WTC11 (cell line): ENCODE data around the gene GRK1. TPM values are rescaled to one million over a fixed set of nuclear protein-coding genes. Genes with fewer than 3 reads are reported as not detected.

ENCODE experiments used
- ATAC-seq: fragments of 200-7000 bp; cut with Tn5 transposase; 2 replicates; pipeline ENCODE4 v1.10.0; 2021; ENCODE audit warnings: mild to moderate bottlenecking, moderate library complexity
- CTCF ChIA-PET: fragments of 300-600 bp; sonication (Branson Sonifier 250); formaldehyde crosslinking; loops from one replicate; lab custom pipeline; 2021; ENCODE audit warnings: antibody characterized with exemption; lab: Charles Lee
- POLR2A ChIA-PET: fragments of 350-600 bp; sonication (Branson Sonifier 250); formaldehyde crosslinking; loops from one replicate; lab custom pipeline; 2021; ENCODE audit warnings: antibody characterized with exemption; lab: Charles Lee
- DNase-seq: peaks from one replicate; pipeline ENCODE4 v3.0.0; 2021; ENCODE audit warnings: low spot score
- H3K27ac Mint-ChIP-seq: 2 replicates; pipeline ENCODE4 v1.8.0; 2021; ENCODE audit warnings: mixed read lengths
- H3K27me3 Mint-ChIP-seq: 2 replicates; pipeline ENCODE4 v1.8.0; 2021; ENCODE audit warnings: low read depth, mild to moderate bottlenecking, moderate library complexity, mixed read lengths
- H3K36me3 Mint-ChIP-seq: 2 replicates; pipeline ENCODE4 v1.8.0; 2021; ENCODE audit warnings: mixed read lengths
- H3K4me1 Mint-ChIP-seq: 2 replicates; pipeline ENCODE4 v1.8.0; 2022; ENCODE audit warnings: mixed read lengths
- H3K4me3 Mint-ChIP-seq: 2 replicates; pipeline ENCODE4 v1.8.0; 2021; ENCODE audit warnings: mild to moderate bottlenecking, moderate library complexity, mixed read lengths
- H3K9me3 Mint-ChIP-seq: 2 replicates; pipeline ENCODE4 v1.8.0; 2021; ENCODE audit warnings: mixed read lengths
- ATF6 ChIP-seq: sonication (generic); formaldehyde crosslinking; IDR thresholded peaks from 2 replicates; pipeline ENCODE4 v1.8.1; 2023; ENCODE audit warnings: mild to moderate bottlenecking, missing genetic modification reagents
- E2F4 ChIP-seq: sonication (generic); formaldehyde crosslinking; IDR thresholded peaks from 2 replicates; pipeline ENCODE4 v1.8.1; 2022; ENCODE audit warnings: low read depth, mild to moderate bottlenecking, moderate library complexity, missing genetic modification reagents, borderline replicate concordance
- ETV6 ChIP-seq: sonication (generic); formaldehyde crosslinking; IDR thresholded peaks from 2 replicates; pipeline ENCODE4 v1.8.1; 2022; ENCODE audit warnings: mild to moderate bottlenecking, missing genetic modification reagents
- HMGA2 ChIP-seq: fragments of 250-450 bp; sonication (Bioruptor Pico); IDR thresholded peaks from 2 replicates; pipeline ENCODE4 v1.4.0; 2021; ENCODE audit warnings: mild to moderate bottlenecking, moderate library complexity
- MXD4 ChIP-seq: fragments of 250-450 bp; sonication (Bioruptor Pico); IDR thresholded peaks from 2 replicates; pipeline ENCODE4 v1.8.0; 2021; ENCODE audit warnings: mild to moderate bottlenecking, moderate library complexity, borderline replicate concordance
- NFYB ChIP-seq: sonication (generic); formaldehyde crosslinking; conservative IDR thresholded peaks from 2 replicates; pipeline ENCODE4 v1.8.0; 2022; ENCODE audit warnings: low read depth, missing genetic modification reagents
- NR2C2 ChIP-seq: sonication (generic); formaldehyde crosslinking; IDR thresholded peaks from 2 replicates; pipeline ENCODE4 v1.8.0; 2022; ENCODE audit warnings: mild to moderate bottlenecking, missing genetic modification reagents
- NR3C1 ChIP-seq: sonication (generic); formaldehyde crosslinking; conservative IDR thresholded peaks from 2 replicates; pipeline ENCODE4 v1.8.1; 2023; ENCODE audit warnings: low read depth, mild to moderate bottlenecking, missing genetic modification reagents
- OVOL2 ChIP-seq: fragments of 250-450 bp; sonication (Bioruptor Pico); IDR thresholded peaks from 2 replicates; pipeline ENCODE4 v1.9.0; 2021; ENCODE audit warnings: mild to moderate bottlenecking, borderline replicate concordance
- RELA ChIP-seq: sonication (generic); formaldehyde crosslinking; IDR thresholded peaks from 2 replicates; pipeline ENCODE4 v1.8.1; 2022; ENCODE audit warnings: missing genetic modification reagents, mild to moderate bottlenecking, borderline replicate concordance
- SMAD3 ChIP-seq: sonication (generic); formaldehyde crosslinking; IDR thresholded peaks from 2 replicates; pipeline ENCODE4 v1.8.0; 2022; ENCODE audit warnings: missing genetic modification reagents, mild to moderate bottlenecking, borderline replicate concordance
- TEAD4 ChIP-seq: sonication (generic); formaldehyde crosslinking; IDR thresholded peaks from 2 replicates; pipeline ENCODE4 v1.8.0; 2022; ENCODE audit warnings: mild to moderate bottlenecking, missing genetic modification reagents
- ZBTB21 ChIP-seq: sonication (generic); formaldehyde crosslinking; IDR thresholded peaks from 2 replicates; pipeline ENCODE4 v1.8.1; 2023; ENCODE audit warnings: mild to moderate bottlenecking, missing genetic modification reagents, borderline replicate concordance
- ZNF121 ChIP-seq: sonication (generic); formaldehyde crosslinking; IDR thresholded peaks from 2 replicates; pipeline ENCODE4 v1.8.0; 2023; ENCODE audit warnings: missing genetic modification reagents
- ZNF263 ChIP-seq: sonication (generic); formaldehyde crosslinking; IDR thresholded peaks from 2 replicates; pipeline ENCODE4 v1.8.1; 2022; ENCODE audit warnings: low read depth, mild to moderate bottlenecking, moderate library complexity, missing genetic modification reagents
- ZSCAN18 ChIP-seq: fragments of 250-450 bp; sonication (Bioruptor Pico); IDR thresholded peaks from 2 replicates; pipeline ENCODE4 v2.1.2; 2022; ENCODE audit warnings: mild to moderate bottlenecking, moderate library complexity
- total RNA-seq: library from RNA; stranded (reverse); gene quantifications from 3 replicates; pipeline ENCODE4 v1.2.3, GENCODE V29; 2021
- TF ChIP-seq, protein P1 (sequence below): sonication (generic); formaldehyde crosslinking; IDR thresholded peaks from 2 replicates; pipeline ENCODE4 v1.8.1; 2022; ENCODE audit warnings: low read depth, missing genetic modification reagents, borderline replicate concordance
- TF ChIP-seq, protein P2 (sequence below): fragments of 250-450 bp; sonication (Bioruptor Pico); IDR thresholded peaks from 2 replicates; pipeline ENCODE4 v1.8.0; 2021; ENCODE audit warnings: mild to moderate bottlenecking
- TF ChIP-seq, protein P3 (sequence below): sonication (generic); formaldehyde crosslinking; IDR thresholded peaks from 2 replicates; pipeline ENCODE4 v1.8.1; 2023; ENCODE audit warnings: mild to moderate bottlenecking, missing genetic modification reagents, moderate library complexity
- TF ChIP-seq, protein P4 (sequence below): sonication (generic); formaldehyde crosslinking; IDR thresholded peaks from 2 replicates; pipeline ENCODE4 v1.8.1; 2022; ENCODE audit warnings: mild to moderate bottlenecking, moderate library complexity, missing genetic modification reagents

Gene GRK1
- total RNA-seq, 1 experiment from 2014 or later = 0.17 TPM

GRCh38 chr13:113763961-113764792 lies 97.2 kb downstream of the GRK1 start:
- ChIA-PET CTCF (no interaction called here), POLR2A (no interaction called here)
- no peak overlapping the region for H3K4me3 Mint-ChIP-seq
- H3K27me3 Mint-ChIP-seq = peaks cover 25% of the 10 kb centered on the region
- no peak overlapping the region for H3K27ac Mint-ChIP-seq
- H3K4me1 Mint-ChIP-seq = peaks cover 24% of the 10 kb centered on the region
- no peak for DNase-seq
- no peaks in the 10 kb centered on the region for H3K9me3 Mint-ChIP-seq
- TF ChIP-seq ZBTB21 (no peak), SMAD3 (CRISPR knock-in tag) (no peak), TEAD4 (CRISPR knock-in tag) (no peak)
- TF ChIP-seq, all 79 proteins: peak for 0
- no peaks in the 10 kb centered on the region for H3K36me3 Mint-ChIP-seq
- no peak for ATAC-seq

DNA sequence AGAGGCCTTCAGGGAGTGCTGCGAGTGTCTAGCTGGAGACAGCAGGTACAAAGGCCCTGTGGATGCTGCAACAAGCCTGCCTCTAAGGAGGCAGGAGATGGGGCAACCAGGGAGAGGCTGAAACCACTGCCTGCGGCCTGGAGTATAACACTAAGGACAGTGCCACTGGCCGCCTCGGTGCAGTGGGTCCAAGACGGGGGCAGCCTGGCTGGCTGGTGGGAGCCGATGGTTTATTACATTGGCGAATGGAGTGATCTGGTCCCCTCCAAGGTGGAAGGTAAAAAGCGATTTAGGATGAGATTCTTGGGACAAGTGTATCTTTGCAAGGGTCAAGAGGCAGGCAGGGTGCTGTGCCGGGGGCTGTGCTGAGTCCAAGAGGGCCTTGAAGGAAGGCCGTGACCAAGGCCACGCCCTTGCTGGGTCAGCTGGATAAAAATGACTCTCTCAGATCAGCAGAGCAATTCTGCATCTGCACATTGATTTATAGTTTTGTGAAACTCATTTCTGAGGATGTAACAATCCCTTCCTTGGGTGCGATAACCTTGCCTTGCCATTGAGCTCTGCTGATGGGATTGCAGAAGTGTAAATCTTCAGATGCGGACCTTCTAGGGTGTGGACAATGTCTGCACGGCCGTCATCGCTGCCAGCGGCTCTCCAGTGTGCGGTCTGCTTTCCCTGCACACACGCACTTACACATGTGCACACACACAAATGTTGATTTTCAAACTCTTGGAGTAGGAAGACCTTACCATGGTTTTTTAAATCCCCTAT lies 98.0 kb downstream of the GRK1 start:
- DNase-seq (no peak), ATAC-seq (no peak)
- H3K4me3 Mint-ChIP-seq = no peak overlapping the region
- H3K27me3 Mint-ChIP-seq = peaks cover 18% of the 10 kb centered on the region
- H3K9me3 Mint-ChIP-seq = no peaks in the 10 kb centered on the region
- ChIA-PET CTCF (no interaction called here), POLR2A (no interaction called here)
- no peak for TF ChIP-seq ZNF263 (CRISPR knock-in tag)
- peaks cover 20% of the 10 kb centered on the region for H3K4me1 Mint-ChIP-seq
- H3K36me3 Mint-ChIP-seq = no peaks in the 10 kb centered on the region
- no peak overlapping the region; the same call in 1 of the 2 replicates for H3K27ac Mint-ChIP-seq

DNA sequence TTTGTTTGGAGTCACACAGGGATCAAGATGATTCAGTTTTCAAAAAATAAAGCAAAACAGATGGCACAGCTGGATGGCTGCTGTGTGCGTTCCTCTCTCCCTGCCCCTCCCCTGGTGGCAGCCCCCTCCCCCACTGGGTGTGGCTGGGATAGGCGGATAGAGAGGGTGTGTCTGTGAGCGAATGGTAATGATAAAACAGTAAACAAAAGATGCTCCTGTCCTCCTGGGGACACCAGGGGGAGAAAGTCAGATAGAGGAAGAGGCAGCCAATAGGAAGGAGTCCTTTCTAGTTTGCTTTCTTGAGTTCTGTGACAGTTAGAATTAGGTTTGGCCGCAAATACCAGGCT lies 98.5 kb downstream of the GRK1 start:
- no peaks in the 10 kb centered on the region for H3K36me3 Mint-ChIP-seq
- no peak overlapping the region for H3K4me3 Mint-ChIP-seq
- DNase-seq (no peak), ATAC-seq (peak; percentile 73)
- H3K9me3 Mint-ChIP-seq = no peaks in the 10 kb centered on the region
- peaks cover 12% of the 10 kb centered on the region for H3K27me3 Mint-ChIP-seq
- H3K27ac Mint-ChIP-seq = peak overlapping the region; percentile 38; the same call in 1 of the 2 replicates
- peaks cover 20% of the 10 kb centered on the region for H3K4me1 Mint-ChIP-seq
- ChIA-PET CTCF (no interaction called here), POLR2A (no interaction called here)
- TF ChIP-seq ATF6 (CRISPR knock-in tag) (no peak), NR3C1 (no peak), SMAD3 (CRISPR knock-in tag) (no peak), MXD4 (CRISPR knock-in tag) (no peak), RELA (CRISPR knock-in tag) (no peak), OVOL2 (CRISPR knock-in tag) (no peak), E2F4 (CRISPR knock-in tag) (no peak), HMGA2 (CRISPR knock-in tag) (no peak), TEAD4 (CRISPR knock-in tag) (no peak), NR2C2 (CRISPR knock-in tag) (no peak), ZNF121 (CRISPR knock-in tag) (no peak), ETV6 (CRISPR knock-in tag) (no peak), ZSCAN18 (CRISPR knock-in tag) (no peak), NFYB (CRISPR knock-in tag) (no peak)
- TF ChIP-seq, protein P1, sequence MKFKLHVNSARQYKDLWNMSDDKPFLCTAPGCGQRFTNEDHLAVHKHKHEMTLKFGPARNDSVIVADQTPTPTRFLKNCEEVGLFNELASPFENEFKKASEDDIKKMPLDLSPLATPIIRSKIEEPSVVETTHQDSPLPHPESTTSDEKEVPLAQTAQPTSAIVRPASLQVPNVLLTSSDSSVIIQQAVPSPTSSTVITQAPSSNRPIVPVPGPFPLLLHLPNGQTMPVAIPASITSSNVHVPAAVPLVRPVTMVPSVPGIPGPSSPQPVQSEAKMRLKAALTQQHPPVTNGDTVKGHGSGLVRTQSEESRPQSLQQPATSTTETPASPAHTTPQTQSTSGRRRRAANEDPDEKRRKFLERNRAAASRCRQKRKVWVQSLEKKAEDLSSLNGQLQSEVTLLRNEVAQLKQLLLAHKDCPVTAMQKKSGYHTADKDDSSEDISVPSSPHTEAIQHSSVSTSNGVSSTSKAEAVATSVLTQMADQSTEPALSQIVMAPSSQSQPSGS (CRISPR knock-in tag) = no peak
- TF ChIP-seq, protein P2, sequence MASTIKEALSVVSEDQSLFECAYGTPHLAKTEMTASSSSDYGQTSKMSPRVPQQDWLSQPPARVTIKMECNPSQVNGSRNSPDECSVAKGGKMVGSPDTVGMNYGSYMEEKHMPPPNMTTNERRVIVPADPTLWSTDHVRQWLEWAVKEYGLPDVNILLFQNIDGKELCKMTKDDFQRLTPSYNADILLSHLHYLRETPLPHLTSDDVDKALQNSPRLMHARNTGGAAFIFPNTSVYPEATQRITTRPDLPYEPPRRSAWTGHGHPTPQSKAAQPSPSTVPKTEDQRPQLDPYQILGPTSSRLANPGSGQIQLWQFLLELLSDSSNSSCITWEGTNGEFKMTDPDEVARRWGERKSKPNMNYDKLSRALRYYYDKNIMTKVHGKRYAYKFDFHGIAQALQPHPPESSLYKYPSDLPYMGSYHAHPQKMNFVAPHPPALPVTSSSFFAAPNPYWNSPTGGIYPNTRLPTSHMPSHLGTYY = no peak
- TF ChIP-seq, protein P3, sequence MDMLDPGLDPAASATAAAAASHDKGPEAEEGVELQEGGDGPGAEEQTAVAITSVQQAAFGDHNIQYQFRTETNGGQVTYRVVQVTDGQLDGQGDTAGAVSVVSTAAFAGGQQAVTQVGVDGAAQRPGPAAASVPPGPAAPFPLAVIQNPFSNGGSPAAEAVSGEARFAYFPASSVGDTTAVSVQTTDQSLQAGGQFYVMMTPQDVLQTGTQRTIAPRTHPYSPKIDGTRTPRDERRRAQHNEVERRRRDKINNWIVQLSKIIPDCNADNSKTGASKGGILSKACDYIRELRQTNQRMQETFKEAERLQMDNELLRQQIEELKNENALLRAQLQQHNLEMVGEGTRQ (CRISPR knock-in tag) = no peak
- TF ChIP-seq, protein P4, sequence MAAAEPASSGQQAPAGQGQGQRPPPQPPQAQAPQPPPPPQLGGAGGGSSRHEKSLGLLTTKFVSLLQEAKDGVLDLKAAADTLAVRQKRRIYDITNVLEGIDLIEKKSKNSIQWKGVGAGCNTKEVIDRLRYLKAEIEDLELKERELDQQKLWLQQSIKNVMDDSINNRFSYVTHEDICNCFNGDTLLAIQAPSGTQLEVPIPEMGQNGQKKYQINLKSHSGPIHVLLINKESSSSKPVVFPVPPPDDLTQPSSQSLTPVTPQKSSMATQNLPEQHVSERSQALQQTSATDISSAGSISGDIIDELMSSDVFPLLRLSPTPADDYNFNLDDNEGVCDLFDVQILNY = no peak
